GM18951 (cell line): ENCODE measurements around the gene RNF25.
"Not testable (repeated sequence)": the region's sequence is repeated elsewhere in the genome, so short reads cannot be mapped to it uniquely, and the experiment has no call there.

Experiments used
- POLR2A ChIP-seq: IDR thresholded peaks from 4 replicates; pipeline ENCODE4 v1.6.1; 2011; ENCODE audit warnings: mild to moderate bottlenecking; ENCODE audit not compliant: insufficient read length, insufficient read depth; ENCODE audit errors: extremely low read depth
- in situ Hi-C: fragments of 300-500 bp; cut with MboI; formaldehyde crosslinking; loops from one replicate; pipeline ENCODE4 v1.12.0; 2022; ENCODE audit warnings: low sequenced_read_pairs, mixed read lengths, inconsistent platforms; ENCODE audit not compliant: unreplicated experiment

The RNF25 gene

GRCh38 chr2:218709908-218710307, 38.1 kb upstream of the RNF25 start:
- TF ChIP-seq POLR2A: no peak
- in situ Hi-C loops: no loop called here

- no peak for TF ChIP-seq POLR2A
- in situ Hi-C loops: no loop called here
Observed at GRCh38 chr2:218708086-218708485, 36.3 kb upstream of the RNF25 start.

DNA sequence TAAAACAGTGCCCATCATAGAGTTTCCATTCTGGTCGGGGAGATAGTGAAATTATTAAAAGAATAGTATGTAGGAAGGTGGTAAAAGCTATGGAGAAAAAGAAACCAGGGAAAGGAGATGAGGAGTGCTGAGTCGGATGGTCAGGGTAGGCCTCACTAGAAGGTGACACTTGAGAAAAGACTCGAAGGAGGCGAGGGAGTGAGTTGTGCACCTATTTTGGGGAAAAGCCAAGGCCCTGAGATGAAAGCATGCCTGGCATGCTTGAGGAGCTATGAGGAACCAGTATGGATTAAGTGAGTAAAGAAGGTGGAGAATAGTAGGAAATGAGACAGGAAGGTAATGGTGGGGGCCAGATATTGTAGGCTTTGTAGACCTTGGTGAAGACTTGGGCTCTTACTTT, 31.5 kb upstream of the RNF25 start:
- in situ Hi-C loops: no loop called here
- no peak for TF ChIP-seq POLR2A

GRCh38 chr2:218701806-218702205, 30.0 kb upstream of the RNF25 start:
- TF ChIP-seq POLR2A: no peak
- in situ Hi-C loops: no loop called here

- in situ Hi-C loops: no loop called here
- no peak for TF ChIP-seq POLR2A
Observed at GRCh38 chr2:218698885-218699284, 27.1 kb upstream of the RNF25 start.

DNA sequence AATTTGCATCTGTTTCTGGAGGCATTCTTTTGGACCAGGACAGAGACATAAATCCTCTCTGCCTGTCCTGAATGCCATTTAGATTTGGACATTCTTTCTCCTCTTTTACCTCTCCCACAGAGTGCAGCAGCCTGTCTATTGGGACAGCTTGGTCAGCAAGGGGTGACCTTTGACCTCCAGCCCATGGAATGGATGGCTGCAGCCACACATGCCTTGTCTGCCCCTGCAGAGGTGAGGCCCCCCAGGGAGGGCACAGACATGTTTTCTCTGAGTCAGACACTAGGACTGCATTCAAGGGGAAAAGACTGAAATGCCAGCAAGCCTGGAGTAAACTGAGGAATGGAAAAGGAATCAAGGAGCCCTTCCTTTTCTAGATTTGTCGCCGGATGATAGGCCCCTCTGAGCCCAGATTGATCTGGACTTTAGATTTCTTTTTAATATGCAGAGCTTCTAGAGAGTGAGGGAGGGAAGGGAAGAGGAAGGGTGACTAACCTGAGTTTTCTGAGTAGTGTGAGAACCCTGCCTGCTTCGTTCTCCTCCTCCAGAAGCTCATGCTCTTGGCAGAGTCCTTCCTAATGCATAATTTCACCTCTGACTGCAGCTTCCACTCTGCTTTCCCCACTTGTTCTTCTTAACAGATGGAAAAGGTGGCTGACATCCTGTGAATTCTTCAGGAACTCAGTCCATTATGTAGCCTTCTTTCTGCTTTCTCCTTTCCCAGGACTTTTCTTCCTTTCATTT, 22.8 kb upstream of the RNF25 start:
- in situ Hi-C loops: no loop called here

GRCh38 chr2:218691234-218691633, 19.4 kb upstream of the RNF25 start:
- in situ Hi-C loops: no loop called here
- TF ChIP-seq POLR2A: no peak

More for the DNA sequence above, 22.8 kb upstream of the RNF25 start:
- TF ChIP-seq POLR2A: no peak

GRCh38 chr2:218687400-218688060, 15.7 kb upstream of the RNF25 start:
- in situ Hi-C loops: not testable (repeated sequence)

DNA sequence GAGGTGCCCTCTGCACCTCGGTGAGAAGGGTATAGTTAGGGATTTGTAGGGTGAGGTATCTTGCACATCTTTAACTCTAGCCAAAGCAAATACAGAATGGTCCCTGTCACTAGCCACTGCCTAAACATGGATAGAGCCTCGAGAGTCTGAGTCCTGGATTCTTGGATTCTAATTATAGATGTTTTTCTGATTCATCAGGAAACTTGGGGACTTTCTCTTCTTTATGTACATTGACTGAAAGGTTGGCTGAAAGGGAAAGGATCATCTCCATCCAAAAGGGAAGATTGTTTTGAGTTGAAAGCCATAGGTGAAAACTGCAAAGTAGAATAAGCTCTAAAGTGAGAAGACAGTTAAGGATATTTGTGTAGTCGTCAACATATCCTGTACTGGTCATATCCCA, 8.3 kb upstream of the RNF25 start:
- no peak for TF ChIP-seq POLR2A

DNA sequence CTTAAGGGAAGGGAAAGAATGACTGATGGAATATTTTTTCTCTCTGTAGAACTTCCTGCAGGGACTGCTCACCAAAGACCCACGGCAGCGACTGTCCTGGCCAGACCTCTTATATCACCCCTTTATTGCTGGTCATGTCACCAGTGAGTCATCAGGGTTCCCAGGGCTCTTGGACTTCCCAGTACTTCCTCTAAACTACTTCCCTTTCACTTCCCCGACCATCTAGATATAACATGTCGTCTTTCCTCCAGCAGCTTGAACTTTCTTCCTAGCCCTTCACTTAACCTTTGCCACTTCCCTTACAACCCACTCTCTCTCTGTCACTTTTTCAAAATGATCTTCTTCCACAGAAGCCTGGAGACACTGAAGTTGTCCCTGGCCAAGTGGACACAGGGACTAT, 7.3 kb upstream of the RNF25 start:
- in situ Hi-C loops: no loop called here
- TF ChIP-seq POLR2A: no peak

More for the DNA sequence above, 8.3 kb upstream of the RNF25 start:
- in situ Hi-C loops: no loop called here

DNA sequence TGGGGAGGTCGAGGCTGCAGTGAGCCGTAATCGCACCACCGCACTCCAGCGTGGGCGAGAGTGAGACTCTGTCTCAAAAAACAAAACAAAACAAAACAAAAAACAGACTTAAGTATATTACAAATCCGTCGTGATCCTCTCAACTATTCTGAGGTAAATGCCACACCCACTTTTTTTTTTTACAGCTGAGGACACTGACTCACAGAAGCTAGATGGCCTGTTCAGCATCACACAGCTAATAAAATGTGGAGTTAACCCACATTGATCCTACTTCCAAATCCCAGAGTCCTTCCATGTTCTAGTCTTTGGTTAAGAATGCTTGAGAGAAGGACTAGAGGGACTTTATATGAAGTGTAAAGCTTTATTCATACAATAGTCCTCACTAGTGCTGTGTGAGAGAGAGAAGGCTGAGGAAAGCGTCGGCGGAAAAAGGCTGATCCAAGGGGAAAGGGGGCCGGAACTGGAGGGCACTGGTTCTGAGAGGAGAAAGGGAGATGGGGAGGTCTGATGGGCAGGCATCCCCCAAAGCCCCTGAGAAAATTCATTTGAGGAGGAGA, 627 bp downstream of the RNF25 start:
- in situ Hi-C loops: no loop called here
- no peak for TF ChIP-seq POLR2A

DNA sequence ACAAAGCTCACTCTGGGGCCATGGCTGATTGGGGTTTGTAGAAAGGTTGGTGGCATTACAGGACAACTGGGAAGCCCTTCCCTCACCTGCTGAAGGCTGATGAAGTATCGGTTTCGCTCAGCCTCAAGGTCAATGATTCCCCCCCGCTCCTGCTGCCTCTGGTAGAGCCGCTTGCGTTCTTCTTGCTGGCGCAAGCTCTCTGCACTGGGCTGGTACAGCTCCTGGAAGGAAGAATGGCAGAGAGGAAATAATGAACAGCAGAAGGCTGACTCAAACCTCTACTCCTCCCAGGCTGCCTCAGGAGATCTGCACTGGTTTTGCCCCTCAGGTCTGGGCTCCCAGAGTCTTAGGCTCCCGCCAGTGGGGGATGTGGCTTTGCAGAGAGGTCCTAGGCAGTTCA, 7.1 kb downstream of the RNF25 start:
- in situ Hi-C loops: no loop called here
- no peak for TF ChIP-seq POLR2A

GRCh38 chr2:218663901-218664300, 7.9 kb downstream of the RNF25 start:
- in situ Hi-C loops: no loop called here
- TF ChIP-seq POLR2A: no peak

- no peak for TF ChIP-seq POLR2A
- in situ Hi-C loops: no loop called here
Observed at GRCh38 chr2:218662827-218663226, 9.0 kb downstream of the RNF25 start.
